Measurements from ENCODE around the gene NCOA4. TPM values are rescaled to one million over a fixed set of nuclear protein-coding genes. Genes with fewer than 3 reads are reported as not detected.

Gene NCOA4
- total RNA-seq, 2 experiments from 2014 or later: 71.1 to 78.8 TPM

GRCh38 chr10:46040004-46040403 is 9.6 kb upstream of the NCOA4 start:
- no peak overlapping the region for H3K4me3 ChIP-seq (ENCODE audit: low read depth, low read length, poor library complexity, severe bottlenecking)
- ChIA-PET POLR2A (no interaction called here), CTCF (ENCODE audit: unreplicated experiment) (no interaction called here)
- no peak overlapping the region for H2AFZ ChIP-seq (ENCODE audit: low read length)
- no peak overlapping the region for H3K27ac ChIP-seq (ENCODE audit: low read depth, low read length, poor library complexity, severe bottlenecking)
- H4K20me1 ChIP-seq (ENCODE audit: insufficient read depth, low read length): no peaks in the 10 kb centered on the region
- intact Hi-C loops (cut with micrococcal nuclease; ENCODE audit: unreplicated experiment): no loop called here
- no peak overlapping the region for H3K4me2 ChIP-seq (ENCODE audit: low read length)
- no TSS peak for BruUV-seq (replicated peaks)
- H3K9me2 ChIP-seq (ENCODE audit: insufficient read depth, low read length): no peaks in the 10 kb centered on the region
- no peaks in the 10 kb centered on the region for H3K36me3 ChIP-seq (ENCODE audit: insufficient read depth, low read length)
- no peaks in the 10 kb centered on the region for H3K9me3 ChIP-seq (ENCODE audit: low read length)
- TF ChIP-seq CTCF (conservative IDR thresholded peaks at IDR 0.05; ENCODE audit: low read length) (no peak), EZH2phosphoT487 (IDR thresholded peaks at IDR 0.05; ENCODE audit: borderline replicate concordance, low read depth, low read length) (no peak)
- H3K79me2 ChIP-seq (ENCODE audit: insufficient read depth, low read depth, low read length): no peaks in the 10 kb centered on the region
- H3K4me1 ChIP-seq (ENCODE audit: insufficient read depth, low read length, poor library complexity, severe bottlenecking): no peaks in the 10 kb centered on the region
- DNase-seq (ENCODE audit: low spot score): no peak

- Histone ChIP-seq H3K4me2 (ENCODE audit: low read length) (no peak overlapping the region), H4K20me1 (ENCODE audit: insufficient read depth, low read length) (no peaks in the 10 kb centered on the region), H3K79me2 (ENCODE audit: insufficient read depth, low read depth, low read length) (no peaks in the 10 kb centered on the region), H3K9me2 (ENCODE audit: insufficient read depth, low read length) (no peaks in the 10 kb centered on the region), H2AFZ (ENCODE audit: low read length) (no peak overlapping the region), H3K4me1 (ENCODE audit: insufficient read depth, low read length, poor library complexity, severe bottlenecking) (no peaks in the 10 kb centered on the region), H3K27ac (ENCODE audit: low read depth, low read length, poor library complexity, severe bottlenecking) (no peak overlapping the region), H3K9me3 (ENCODE audit: low read length) (no peaks in the 10 kb centered on the region), H3K36me3 (ENCODE audit: insufficient read depth, low read length) (no peaks in the 10 kb centered on the region), H3K4me3 (ENCODE audit: low read depth, low read length, poor library complexity, severe bottlenecking) (no peak overlapping the region)
- no peak for TF ChIP-seq CTCF (conservative IDR thresholded peaks at IDR 0.05; ENCODE audit: low read length)
- ChIA-PET CTCF (ENCODE audit: unreplicated experiment) (no interaction called here), POLR2A (no interaction called here)
- intact Hi-C loops (cut with micrococcal nuclease; ENCODE audit: unreplicated experiment): no loop called here
- no TSS peak for BruUV-seq (replicated peaks)
- DNase-seq (ENCODE audit: low spot score): no peak
These were observed 6.8 kb upstream of the NCOA4 start for GRCh38 chr10:46037107-46037825.
